Smooth muscle cell (in vitro differentiated cells): ENCODE measurements around the gene TP53. TPM values are rescaled to one million over a fixed set of nuclear protein-coding genes. Genes with fewer than 3 reads are reported as not detected.

Experiments
- DNase-seq: peaks from one replicate; lab custom pipeline; 2025; ENCODE audit not compliant: unreplicated experiment; lab: John Stamatoyannopoulos, UW
- H2AFZ ChIP-seq: fragments of 200-600 bp; sonication (generic); 2 replicates; pipeline ENCODE4 v1.6.0; 2016; ENCODE audit warnings: antibody characterized with exemption, low read depth, mild to moderate bottlenecking
- H3F3A ChIP-seq: fragments of 200-600 bp; sonication (generic); 2 replicates; pipeline ENCODE4 v1.6.0; 2017; ENCODE audit warnings: antibody characterized with exemption, low read depth
- H3K27ac ChIP-seq: fragments of 200-600 bp; sonication (generic); 2 replicates; pipeline ENCODE4 v1.5.1; 2016; ENCODE audit warnings: low read depth, mild to moderate bottlenecking
- H3K27me3 ChIP-seq: fragments of 200-600 bp; sonication (generic); 2 replicates; pipeline ENCODE4 v1.6.1; 2016; ENCODE audit warnings: low read depth, mild to moderate bottlenecking
- H3K36me3 ChIP-seq: fragments of 200-600 bp; sonication (generic); 2 replicates; pipeline ENCODE4 v1.5.1; 2016; ENCODE audit warnings: low read depth
- H3K4me1 ChIP-seq: fragments of 200-600 bp; sonication (generic); 2 replicates; pipeline ENCODE4 v1.5.1; 2016; ENCODE audit warnings: low read depth
- H3K4me2 ChIP-seq: fragments of 200-600 bp; sonication (generic); 2 replicates; pipeline ENCODE4 v1.6.0; 2016; ENCODE audit warnings: mild to moderate bottlenecking
- H3K4me3 ChIP-seq: fragments of 200-600 bp; sonication (generic); 2 replicates; pipeline ENCODE4 v1.5.1; 2016; ENCODE audit warnings: mild to moderate bottlenecking
- H3K79me2 ChIP-seq: fragments of 200-600 bp; sonication (generic); 2 replicates; pipeline ENCODE4 v1.6.0; 2016; ENCODE audit warnings: low read depth, mild to moderate bottlenecking
- H3K9ac ChIP-seq: fragments of 200-600 bp; sonication (generic); 2 replicates; pipeline ENCODE4 v1.6.0; 2016; ENCODE audit warnings: low read depth
- H3K9me3 ChIP-seq: fragments of 200-600 bp; sonication (generic); replicated peaks from 2 replicates; pipeline ENCODE4 v1.5.1; 2016; ENCODE audit warnings: low read depth
- H4K20me1 ChIP-seq: fragments of 200-600 bp; sonication (generic); 2 replicates; pipeline ENCODE4 v1.6.0; 2016; ENCODE audit warnings: low read depth
- CTCF ChIP-seq: fragments of 200-600 bp; sonication (generic); IDR thresholded peaks from 2 replicates; pipeline ENCODE4 v1.5.1; 2017; ENCODE audit warnings: borderline replicate concordance, mild to moderate bottlenecking, antibody characterized with exemption; ENCODE audit not compliant: insufficient read depth, poor library complexity, severe bottlenecking
- WGBS: methylation state at CpG from one replicate; pipeline ENCODE4 v1.1.7; 2016; ENCODE audit warnings: low lambda C conversion rate; 5-methylcytosine and 5-hydroxymethylcytosine counted together
- polyA plus RNA-seq: library from polyadenylated mRNA; unstranded; fragments of >200 nt; fragmentation: Nextera tagmentation; extraction: Ambion mirVana; gene quantifications from 2 replicates; pipeline ENCODE4 v1.2.1, GENCODE V29; 2016
- total RNA-seq: library from RNA; depleted of rRNA; stranded (reverse); fragments of >200 nt; gene quantifications from 2 replicates; pipeline ENCODE4 v1.2.3, GENCODE V29; 2014

TP53 gene
- total and polyA plus RNA-seq, 2 experiments from 2014 or later, result 21.1 to 55.1 TPM

GRCh38 chr17:7705269-7706255, 18.3 kb upstream of the TP53 start:
- peak overlapping the region; percentile 88 for H3K4me2 ChIP-seq
- H3K9ac ChIP-seq, result peak overlapping the region; percentile 32
- WGBS, result 10% methylated on average over 2 of the region's 50 CpGs
- H3K36me3 ChIP-seq, result no peaks in the 10 kb centered on the region
- peak overlapping the region; percentile 61 for H3K4me3 ChIP-seq
- H3F3A ChIP-seq, result no peaks in the 10 kb centered on the region
- H3K9me3 ChIP-seq, result no peaks in the 10 kb centered on the region
- H2AFZ ChIP-seq, result peak overlapping the region; percentile 71
- no peaks in the 10 kb centered on the region for H3K27me3 ChIP-seq
- no peak for TF ChIP-seq CTCF
- H3K79me2 ChIP-seq, result no peaks in the 10 kb centered on the region
- no peak overlapping the region for H3K27ac ChIP-seq
- DNase-seq, result no peak
- H3K4me1 ChIP-seq, result peaks cover 22% of the 10 kb centered on the region
- H4K20me1 ChIP-seq, result no peaks in the 10 kb centered on the region

GRCh38 chr17:7704601-7705268, 17.4 kb upstream of the TP53 start, which contains the start of gene EFNB3:
Gene EFNB3, plus strand, starts transcription at chr17:7705202. Its CDS starts 397 bp downstream, at chr17:7705599.
- DNase-seq, result no peak
- peak within 1 kb of the TSS; percentile 88 for H3K4me2 ChIP-seq
- TF ChIP-seq CTCF, result no peak
- H3K27me3 ChIP-seq, result no peaks in the 10 kb centered on the region
- H3K36me3 ChIP-seq, result no peaks in the 10 kb centered on the region
- peaks cover 22% of the 10 kb centered on the region for H3K4me1 ChIP-seq
- no peaks in the 10 kb centered on the region for H3K9me3 ChIP-seq
- peak within 1 kb of the TSS; percentile 61 for H3K4me3 ChIP-seq
- no peaks in the 10 kb centered on the region for H3F3A ChIP-seq
- peak within 1 kb of the TSS; percentile 55 for H3K27ac ChIP-seq
- no peaks in the 10 kb centered on the region for H3K79me2 ChIP-seq
- H3K9ac ChIP-seq, result peak within 1 kb of the TSS; percentile 82
- H2AFZ ChIP-seq, result peak within 1 kb of the TSS; percentile 71
- WGBS, result 3% methylated on average over 17 of the region's 45 CpGs
- H4K20me1 ChIP-seq, result no peaks in the 10 kb centered on the region

GRCh38 chr17:7703584-7704479, 16.5 kb upstream of the TP53 start:
- Histone ChIP-seq H3K9ac (peak overlapping the region; percentile 82), H3K4me2 (peak overlapping the region; percentile 88), H3K79me2 (no peaks in the 10 kb centered on the region), H3K27me3 (no peaks in the 10 kb centered on the region), H3K27ac (peak overlapping the region; percentile 55), H3K4me1 (peaks cover 22% of the 10 kb centered on the region), H3K36me3 (no peaks in the 10 kb centered on the region), H3K4me3 (peak overlapping the region; percentile 61), H4K20me1 (no peaks in the 10 kb centered on the region), H2AFZ (no peak overlapping the region), H3K9me3 (no peaks in the 10 kb centered on the region), H3F3A (no peaks in the 10 kb centered on the region)
- peak; percentile 36 for DNase-seq
- TF ChIP-seq CTCF, result no peak
- WGBS, result 17% methylated on average over 21 of the region's 24 CpGs
